Daoy (cell line): ENCODE results near the gene NECAB2. TPM values are rescaled to one million over a fixed set of nuclear protein-coding genes. Genes with fewer than 3 reads are reported as not detected.
A peak's percentile ranks its signal among the peaks of the same experiment; 100 is the strongest.

Experiments
- DNase-seq: peaks from one replicate; pipeline ENCODE4 v3.0.0-alpha.2; 2015; ENCODE audit warnings: low read depth
- total RNA-seq: library from RNA; depleted of rRNA; stranded (reverse); fragments of >200 nt; shearing (Covaris generic); gene quantifications from 2 replicates; pipeline ENCODE4 v1.2.3, GENCODE V29; 2014; rRNA removed

NECAB2 gene
- total RNA-seq, result not detected in 2 replicates

- peak; percentile 36 for DNase-seq
Measured at GRCh38 chr16:83967838-83968305, at the start of gene NECAB2. TSS of gene NECAB2 (plus strand) at chr16:83968244. CDS start at chr16:83968649, 405 bp downstream.

GRCh38 chr16:83920894-83921491, 47.1 kb upstream of the NECAB2 start:
- no peak for DNase-seq

- no peak for DNase-seq
Measured at GRCh38 chr16:83923581-83924365, 44.3 kb upstream of the NECAB2 start.

- no peak for DNase-seq
Measured at GRCh38 chr16:83924686-83925085, 43.4 kb upstream of the NECAB2 start.

GRCh38 chr16:83925095-83925905, 42.7 kb upstream of the NECAB2 start:
- DNase-seq, result no peak

- no peak for DNase-seq
Measured at GRCh38 chr16:83925957-83926725, 41.9 kb upstream of the NECAB2 start.

GRCh38 chr16:83926726-83927397, 41.2 kb upstream of the NECAB2 start:
- DNase-seq, result peak; percentile 83

- DNase-seq, result no peak
Measured at GRCh38 chr16:83928341-83929055, 39.5 kb upstream of the NECAB2 start.

GRCh38 chr16:83929811-83930555, 38.1 kb upstream of the NECAB2 start:
- DNase-seq, result no peak

GRCh38 chr16:83930730-83931500, 37.1 kb upstream of the NECAB2 start:
- no peak for DNase-seq

GRCh38 chr16:83931556-83931955, 36.5 kb upstream of the NECAB2 start:
- no peak for DNase-seq

- DNase-seq, result no peak
Measured at GRCh38 chr16:83932304-83932703, 35.7 kb upstream of the NECAB2 start.

GRCh38 chr16:83932955-83933673, 34.9 kb upstream of the NECAB2 start:
- DNase-seq, result peak; percentile 45

- DNase-seq, result no peak
Measured at GRCh38 chr16:83933885-83934683, 34.0 kb upstream of the NECAB2 start.

GRCh38 chr16:83934684-83934977, 33.4 kb upstream of the NECAB2 start:
- DNase-seq, result no peak

- DNase-seq, result no peak
Measured at GRCh38 chr16:83935005-83935857, 32.8 kb upstream of the NECAB2 start.

GRCh38 chr16:83935858-83936255, 32.2 kb upstream of the NECAB2 start:
- DNase-seq, result no peak
